IPS DF 19.7 (cell line): Measurements from ENCODE around the gene RMI1.
"Not testable (repeated sequence)": the region's sequence is repeated elsewhere in the genome, so short reads cannot be mapped to it uniquely, and the experiment has no call there.

Source experiments
- DNase-seq: peaks from one replicate; pipeline ENCODE4 v3.0.0-alpha.2; 2013; ENCODE audit warnings: low read depth, low spot score

The RMI1 gene

DNA sequence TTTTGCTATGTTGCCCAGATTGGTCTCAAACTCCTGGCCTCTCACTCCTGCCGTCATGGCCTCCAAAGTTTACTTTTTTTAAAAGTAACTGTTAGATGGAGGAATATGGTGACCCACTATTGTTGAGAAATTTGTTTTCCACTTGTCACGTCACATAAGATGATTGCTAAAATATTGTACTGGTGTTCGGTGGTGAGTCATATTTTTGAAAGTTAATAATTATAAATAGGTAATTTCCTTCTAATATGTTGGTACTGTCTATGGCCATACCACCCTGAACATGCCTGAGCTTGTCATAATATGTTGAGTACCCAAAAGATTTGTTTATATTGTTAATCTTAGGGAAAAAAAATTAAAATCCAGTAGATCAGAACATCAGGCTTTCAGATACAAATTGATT lies 22.6 kb downstream of the RMI1 start:
- no peak for DNase-seq

- DNase-seq: no peak
These were observed 27.1 kb downstream of the RMI1 start for GRCh38 chr9:84007662-84008061.

GRCh38 chr9:84024041-84024575 lies 43.5 kb downstream of the RMI1 start:
- DNase-seq: no peak

GRCh38 chr9:84027201-84027600 lies 46.6 kb downstream of the RMI1 start:
- no peak for DNase-seq

DNA sequence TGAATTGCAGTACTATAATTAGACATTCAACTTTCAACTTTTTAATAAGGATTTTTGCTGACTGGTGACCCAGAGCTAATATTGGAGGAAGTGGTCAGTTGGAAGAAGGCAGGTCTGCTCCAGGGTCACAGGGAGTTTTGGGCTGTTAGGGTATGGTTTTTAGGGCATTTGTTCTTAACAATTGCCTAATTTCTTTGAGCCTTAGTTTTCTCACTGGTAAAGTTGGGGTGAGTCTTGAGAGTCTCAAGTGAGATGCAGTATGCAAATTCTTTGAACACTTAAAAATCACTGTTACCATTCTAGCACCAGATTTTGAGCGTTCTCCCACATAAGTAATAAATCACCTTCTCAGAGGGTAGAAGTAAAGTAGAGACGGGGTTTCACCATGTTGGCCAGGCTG lies 50.9 kb downstream of the RMI1 start:
- no peak for DNase-seq

DNA sequence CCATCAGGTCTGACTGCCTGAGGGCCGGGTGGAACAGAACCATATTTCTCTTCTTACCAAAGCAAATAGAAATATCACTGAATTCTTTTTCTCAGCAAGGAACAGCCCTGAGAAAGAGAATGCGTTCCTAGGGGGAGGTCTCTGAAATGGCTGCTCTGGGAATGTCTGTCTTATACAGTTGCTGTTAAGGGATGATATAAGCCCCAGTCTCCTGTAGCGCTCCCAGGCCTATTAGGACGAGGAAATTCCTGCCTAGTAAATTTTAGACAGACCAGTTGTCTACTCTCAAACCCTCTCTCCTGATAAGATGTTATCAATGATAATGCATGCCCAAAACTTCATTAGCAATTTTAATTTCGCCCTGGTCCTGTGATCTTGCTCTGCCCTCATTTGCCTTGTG lies 61.3 kb downstream of the RMI1 start:
- DNase-seq: not testable (repeated sequence)

DNA sequence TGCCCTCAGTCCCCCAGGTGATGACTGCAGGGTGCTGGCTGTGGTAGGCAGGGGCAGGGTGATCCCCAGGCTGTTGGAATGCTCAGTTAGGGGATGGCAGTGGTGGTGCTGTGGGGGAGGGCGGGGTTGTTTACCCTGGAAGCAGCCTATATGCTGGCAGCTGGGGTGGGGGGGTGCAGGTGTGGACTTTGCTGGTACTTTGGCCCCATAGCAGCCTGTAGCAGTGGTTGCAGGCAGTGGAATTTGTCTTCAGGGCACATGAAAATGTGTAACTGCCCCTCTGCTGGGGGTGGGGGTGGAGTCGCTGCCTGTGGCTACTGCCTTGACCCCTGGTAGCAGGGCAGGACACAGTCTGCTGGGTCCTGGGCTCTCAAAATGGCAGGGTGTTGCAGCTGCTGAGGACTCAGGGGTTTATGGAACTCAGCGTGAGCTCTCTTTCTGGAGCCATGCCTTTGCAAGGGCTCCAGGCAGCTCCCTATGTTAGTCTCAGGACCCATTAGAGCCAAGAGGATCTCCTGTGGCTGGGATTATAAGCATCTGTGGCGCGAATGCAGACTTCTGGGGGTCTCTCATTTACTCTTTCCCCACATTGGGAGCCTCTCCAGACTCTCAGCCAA lies 65.0 kb downstream of the RMI1 start:
- DNase-seq: no peak
